Epithelial cell of proximal tubule (primary cell): ENCODE measurements around the gene MRAP2. TPM values are rescaled to one million over a fixed set of nuclear protein-coding genes. Genes with fewer than 3 reads are reported as not detected.

Experiments used
- DNase-seq: peaks from one replicate; pipeline ENCODE4 v3.0.0-alpha.2; 2011; ENCODE audit warnings: low read depth
- H3K4me3 ChIP-seq: 2 replicates; pipeline ENCODE4 v1.5.1; 2011; ENCODE audit warnings: low read depth, mild to moderate bottlenecking, low read length
- total RNA-seq: library from RNA; depleted of rRNA; stranded (reverse); fragments of >200 nt; gene quantifications from 2 replicates; pipeline ENCODE4 v1.2.3, GENCODE V29; 2015
- TF ChIP-seq, protein P1 (sequence below): conservative IDR thresholded peaks from 2 replicates; pipeline ENCODE4 v1.5.1; 2012; ENCODE audit warnings: low read depth, mild to moderate bottlenecking, low read length

Gene MRAP2
- total RNA-seq, 1 donor from 2014 or later: 0.17 TPM

GRCh38 chr6:84046755-84047154, 13.2 kb downstream of the MRAP2 start:
- TF ChIP-seq, protein P1, sequence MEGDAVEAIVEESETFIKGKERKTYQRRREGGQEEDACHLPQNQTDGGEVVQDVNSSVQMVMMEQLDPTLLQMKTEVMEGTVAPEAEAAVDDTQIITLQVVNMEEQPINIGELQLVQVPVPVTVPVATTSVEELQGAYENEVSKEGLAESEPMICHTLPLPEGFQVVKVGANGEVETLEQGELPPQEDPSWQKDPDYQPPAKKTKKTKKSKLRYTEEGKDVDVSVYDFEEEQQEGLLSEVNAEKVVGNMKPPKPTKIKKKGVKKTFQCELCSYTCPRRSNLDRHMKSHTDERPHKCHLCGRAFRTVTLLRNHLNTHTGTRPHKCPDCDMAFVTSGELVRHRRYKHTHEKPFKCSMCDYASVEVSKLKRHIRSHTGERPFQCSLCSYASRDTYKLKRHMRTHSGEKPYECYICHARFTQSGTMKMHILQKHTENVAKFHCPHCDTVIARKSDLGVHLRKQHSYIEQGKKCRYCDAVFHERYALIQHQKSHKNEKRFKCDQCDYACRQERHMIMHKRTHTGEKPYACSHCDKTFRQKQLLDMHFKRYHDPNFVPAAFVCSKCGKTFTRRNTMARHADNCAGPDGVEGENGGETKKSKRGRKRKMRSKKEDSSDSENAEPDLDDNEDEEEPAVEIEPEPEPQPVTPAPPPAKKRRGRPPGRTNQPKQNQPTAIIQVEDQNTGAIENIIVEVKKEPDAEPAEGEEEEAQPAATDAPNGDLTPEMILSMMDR: no peak
- no peak overlapping the region for H3K4me3 ChIP-seq
- DNase-seq: no peak

- no peak for DNase-seq
- TF ChIP-seq, protein P1: no peak
- H3K4me3 ChIP-seq: no peak overlapping the region
Observed at GRCh38 chr6:84048588-84048987, 15.0 kb downstream of the MRAP2 start.

DNA sequence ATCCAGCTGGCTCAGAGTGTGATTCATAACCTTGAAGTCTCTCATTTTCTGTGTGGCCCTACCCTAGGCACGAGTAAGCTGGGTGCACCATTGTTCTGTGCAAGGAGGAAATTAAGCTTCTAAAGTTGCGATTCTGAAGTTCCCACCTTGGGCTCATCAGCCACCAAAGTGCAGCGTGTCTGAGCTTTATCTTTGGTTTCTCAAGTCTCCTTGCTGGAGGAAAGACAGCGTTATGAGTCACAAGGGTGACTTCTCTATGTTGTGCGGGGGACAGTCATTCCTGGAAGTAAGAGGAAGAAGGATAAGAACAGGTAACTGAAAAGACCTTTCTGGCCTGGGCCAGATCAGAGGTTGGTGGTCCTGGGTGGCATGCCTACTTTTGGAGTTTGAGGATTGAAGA, 16.8 kb downstream of the MRAP2 start:
- TF ChIP-seq, protein P1: no peak
- DNase-seq: no peak
- H3K4me3 ChIP-seq: no peak overlapping the region

DNA sequence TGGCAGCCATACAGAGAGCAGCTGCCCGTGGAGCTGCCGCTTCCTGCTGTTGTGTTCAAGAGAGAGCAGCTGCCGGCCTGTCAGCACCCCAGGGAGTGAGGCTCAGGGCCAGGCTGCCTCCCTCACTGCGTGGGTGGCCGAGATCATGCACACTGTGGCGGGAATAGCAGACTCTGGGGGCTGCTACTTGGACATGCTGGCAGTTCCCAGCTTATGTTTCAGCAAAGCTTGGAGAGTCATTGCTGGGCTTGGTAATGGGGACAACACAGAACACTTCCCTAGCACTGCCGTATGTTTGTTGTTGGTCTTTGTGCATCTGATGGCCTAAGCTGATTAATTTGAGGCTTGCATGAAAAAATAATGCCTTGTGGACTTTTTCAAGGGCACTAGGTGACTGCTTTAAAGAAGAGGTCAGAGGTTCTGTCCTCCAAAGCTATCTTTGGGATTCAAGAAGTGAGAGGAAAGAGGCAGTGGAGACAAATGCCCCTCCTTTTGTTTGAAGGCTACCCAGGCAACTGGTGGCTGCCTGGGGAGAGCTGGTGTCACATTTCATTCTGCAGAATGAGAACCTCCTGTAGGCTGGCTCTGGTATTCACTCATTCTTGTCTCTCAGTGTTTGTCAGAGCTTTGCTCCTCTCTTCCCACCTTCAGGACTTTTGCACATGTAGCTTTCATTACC, 18.8 kb downstream of the MRAP2 start:
- no peak overlapping the region for H3K4me3 ChIP-seq
- no peak for DNase-seq
- TF ChIP-seq, protein P1: no peak

- no peak for DNase-seq
- no peak overlapping the region for H3K4me3 ChIP-seq
- TF ChIP-seq, protein P1: no peak
Observed at GRCh38 chr6:84052883-84053241, 19.3 kb downstream of the MRAP2 start.

DNA sequence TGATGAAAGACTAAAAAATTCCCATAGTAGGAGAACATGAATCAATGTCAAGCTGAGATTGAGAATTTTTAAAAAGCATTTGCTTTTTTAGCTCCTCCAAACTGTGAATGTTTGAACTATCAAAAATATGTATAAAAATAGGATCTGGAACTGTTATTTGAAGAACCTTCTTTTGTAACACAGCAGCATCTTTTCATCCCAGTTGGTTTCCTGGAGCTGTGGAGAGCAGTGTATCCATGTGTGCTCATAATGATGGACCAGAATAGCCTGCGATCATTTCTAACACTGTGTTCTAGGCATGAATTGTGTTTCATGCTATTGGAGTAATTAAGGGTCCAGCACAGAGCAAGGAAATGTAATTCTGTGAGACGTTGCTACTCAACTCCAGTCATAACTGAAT, 22.1 kb downstream of the MRAP2 start:
- TF ChIP-seq, protein P1: no peak
- no peak overlapping the region for H3K4me3 ChIP-seq
- no peak for DNase-seq

DNA sequence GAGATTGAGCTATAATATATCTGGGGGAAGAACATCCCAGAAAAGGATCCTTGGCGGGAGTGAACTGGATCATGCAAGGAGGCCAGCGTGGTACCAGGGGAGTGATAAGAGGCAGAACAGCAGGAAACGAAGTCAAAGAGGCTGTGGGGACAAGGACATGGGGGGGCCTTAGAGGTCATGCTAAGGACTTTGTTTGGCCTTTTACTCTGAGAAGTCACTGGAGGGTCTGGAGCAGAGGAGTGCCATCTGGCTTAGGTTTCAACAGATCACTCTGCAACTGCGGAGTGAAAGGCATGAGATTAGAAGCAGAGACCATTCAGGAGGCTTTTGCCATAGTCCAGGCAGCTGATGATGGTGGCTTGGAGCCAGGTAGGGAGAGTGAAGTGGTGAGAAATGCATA, 24.3 kb downstream of the MRAP2 start:
- DNase-seq: no peak
- H3K4me3 ChIP-seq: no peak overlapping the region
- TF ChIP-seq, protein P1: no peak
